K562 (cell line): Measurements from ENCODE around the gene COPS6. TPM values are rescaled to one million over a fixed set of nuclear protein-coding genes. Genes with fewer than 3 reads are reported as not detected.
A peak's percentile ranks its signal among the peaks of the same experiment; 100 is the strongest.

Experiments
- ADNP ChIP-seq: fragments of 200-800 bp; sonication (Bioruptor generic); IDR thresholded peaks from 2 replicates; pipeline ENCODE4 v1.6.1; 2016; ENCODE audit warnings: missing genetic modification characterization, missing compliant biosample characterization
- ETV1 ChIP-seq: fragments of 450-650 bp; conservative IDR thresholded peaks from 2 replicates; pipeline ENCODE4 v1.6.1; 2016; ENCODE audit warnings: missing genetic modification characterization, control low read depth, low read depth, missing compliant biosample characterization
- MCM3 ChIP-seq: fragments of 450-650 bp; IDR thresholded peaks from 2 replicates; pipeline ENCODE4 v1.6.1; 2016
- MTA3 ChIP-seq: fragments of 450-650 bp; formaldehyde crosslinking; IDR thresholded peaks from 2 replicates; pipeline ENCODE4 v1.6.1; 2017; ENCODE audit warnings: mild to moderate bottlenecking, borderline replicate concordance
- NR3C1 ChIP-seq: sonication (generic); formaldehyde crosslinking; IDR thresholded peaks from 2 replicates; pipeline ENCODE4 v1.8.1; 2022; ENCODE audit warnings: missing genetic modification reagents
- RBM15 ChIP-seq: fragments of 200-400 bp; formaldehyde crosslinking; IDR thresholded peaks from 2 replicates; pipeline ENCODE4 v1.6.1; 2018; ENCODE audit warnings: mild to moderate bottlenecking, low read length, moderate library complexity; ENCODE audit not compliant: insufficient read depth
- SAFB2 ChIP-seq: fragments of 200-400 bp; formaldehyde crosslinking; IDR thresholded peaks from 2 replicates; pipeline ENCODE4 v1.6.1; 2018; ENCODE audit warnings: borderline replicate concordance, low read length, low read depth, moderate library complexity; ENCODE audit not compliant: severe bottlenecking
- U2AF1 ChIP-seq: fragments of 200-400 bp; formaldehyde crosslinking; optimal IDR thresholded peaks from 2 replicates; pipeline ENCODE3; 2017; ENCODE audit warnings: mild to moderate bottlenecking, low read depth, low read length, moderate library complexity
- ZBTB1 ChIP-seq: sonication (generic); formaldehyde crosslinking; IDR thresholded peaks from 2 replicates; pipeline ENCODE4 v1.8.1; 2023; ENCODE audit warnings: missing genetic modification reagents, low read depth, mild to moderate bottlenecking, borderline replicate concordance
- ZNF12 ChIP-seq: sonication (generic); formaldehyde crosslinking; IDR thresholded peaks from 2 replicates; pipeline ENCODE4 v1.4.0; 2020; ENCODE audit warnings: mild to moderate bottlenecking, missing genetic modification reagents
- ZNF217 ChIP-seq: sonication (generic); formaldehyde crosslinking; IDR thresholded peaks from 2 replicates; pipeline ENCODE4 v1.8.0; 2022; ENCODE audit warnings: mild to moderate bottlenecking, missing genetic modification reagents
- polyA plus RNA-seq, 8 experiments: library from polyadenylated mRNA; depleted of rRNA in 4 of 8; stranded (reverse) in 5 of 8; unstranded in 3 of 8; fragments of >200 nt; fragmentation: Nextera tagmentation in 2 of 8; fragmentation: Illumina TruSeq in 1 of 8; extraction: Ambion mirVana in 2 of 8; extraction: Trizol in 1 of 8; gene quantifications; 2 replicates each; pipeline versions ENCODE4 v1.2.1 to v1.2.3, GENCODE V29; 2011 to 2014; ENCODE audit warnings: inconsistent platforms in 1 of 8, missing spikeins in 1 of 8
- total RNA-seq, 7 experiments: library from RNA; depleted of rRNA in 6 of 7; stranded (reverse); fragments of >200 nt in 6 of 7; fragmentation: Illumina TruSeq in 2 of 7; extraction: Trizol in 2 of 7; gene quantifications; 2 replicates each; pipeline versions ENCODE4 v1.2.1 to v1.2.3, GENCODE V29; 2011 to 2021; ENCODE audit warnings: low replicate concordance in 1 of 7
- TF ChIP-seq, protein P1 (sequence below), 2 experiments: fragments of 450-650 bp; formaldehyde crosslinking in 1 of 2; IDR thresholded peaks; 2 replicates each; pipeline versions ENCODE4 v1.4.0 to v1.6.1; 2014 to 2020; ENCODE audit warnings: mild to moderate bottlenecking in 2 of 2, borderline replicate concordance in 1 of 2, low read depth in 1 of 2
- TF ChIP-seq, protein P2 (sequence below): fragments of 250-450 bp; sonication (Bioruptor Pico); IDR thresholded peaks from 2 replicates; pipeline ENCODE4 v1.4.0; 2020; ENCODE audit warnings: mild to moderate bottlenecking, moderate library complexity, borderline replicate concordance
- TF ChIP-seq, protein P3 (sequence below): fragments of 150-350 bp; conservative IDR thresholded peaks from 2 replicates; pipeline ENCODE4 v1.6.1; 2014; ENCODE audit warnings: low read length

The COPS6 gene
- total and polyA plus RNA-seq, 9 of the 15 experiments (the other 6 are each of a cell fraction or from before 2014, with no cell fraction given) = 63.0 to 331 (median 168) TPM

DNA sequence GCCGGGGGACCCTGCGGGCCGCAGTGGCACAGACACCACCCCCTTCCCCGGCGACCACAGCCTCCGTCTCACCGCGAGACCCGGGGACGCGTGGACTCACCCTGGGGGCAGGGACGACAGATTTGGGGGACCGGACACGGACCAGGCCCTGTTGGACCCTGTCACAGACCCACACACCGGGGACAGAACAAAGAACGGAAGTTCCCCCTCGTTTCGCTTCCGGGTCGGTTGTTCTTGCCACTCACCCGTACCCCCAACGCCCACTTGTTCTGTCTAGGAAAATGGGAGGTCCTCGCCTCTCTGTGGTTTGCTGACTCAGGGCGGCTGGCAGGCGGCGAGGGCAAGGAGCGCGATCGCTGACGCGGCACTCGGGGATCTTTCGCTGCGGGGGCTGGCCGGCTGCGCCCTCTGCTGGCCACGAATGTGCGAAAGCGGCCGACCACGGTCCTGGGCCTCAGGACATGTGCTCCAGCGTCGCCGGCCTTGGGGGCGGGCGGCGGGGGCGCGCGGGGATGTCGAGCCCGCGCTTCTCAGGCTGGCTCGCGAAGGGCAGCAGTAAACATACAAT lies 7.2 kb upstream of the COPS6 start, which contains the start of gene ZNF3 (continued):
- TF ChIP-seq, protein P1, sequence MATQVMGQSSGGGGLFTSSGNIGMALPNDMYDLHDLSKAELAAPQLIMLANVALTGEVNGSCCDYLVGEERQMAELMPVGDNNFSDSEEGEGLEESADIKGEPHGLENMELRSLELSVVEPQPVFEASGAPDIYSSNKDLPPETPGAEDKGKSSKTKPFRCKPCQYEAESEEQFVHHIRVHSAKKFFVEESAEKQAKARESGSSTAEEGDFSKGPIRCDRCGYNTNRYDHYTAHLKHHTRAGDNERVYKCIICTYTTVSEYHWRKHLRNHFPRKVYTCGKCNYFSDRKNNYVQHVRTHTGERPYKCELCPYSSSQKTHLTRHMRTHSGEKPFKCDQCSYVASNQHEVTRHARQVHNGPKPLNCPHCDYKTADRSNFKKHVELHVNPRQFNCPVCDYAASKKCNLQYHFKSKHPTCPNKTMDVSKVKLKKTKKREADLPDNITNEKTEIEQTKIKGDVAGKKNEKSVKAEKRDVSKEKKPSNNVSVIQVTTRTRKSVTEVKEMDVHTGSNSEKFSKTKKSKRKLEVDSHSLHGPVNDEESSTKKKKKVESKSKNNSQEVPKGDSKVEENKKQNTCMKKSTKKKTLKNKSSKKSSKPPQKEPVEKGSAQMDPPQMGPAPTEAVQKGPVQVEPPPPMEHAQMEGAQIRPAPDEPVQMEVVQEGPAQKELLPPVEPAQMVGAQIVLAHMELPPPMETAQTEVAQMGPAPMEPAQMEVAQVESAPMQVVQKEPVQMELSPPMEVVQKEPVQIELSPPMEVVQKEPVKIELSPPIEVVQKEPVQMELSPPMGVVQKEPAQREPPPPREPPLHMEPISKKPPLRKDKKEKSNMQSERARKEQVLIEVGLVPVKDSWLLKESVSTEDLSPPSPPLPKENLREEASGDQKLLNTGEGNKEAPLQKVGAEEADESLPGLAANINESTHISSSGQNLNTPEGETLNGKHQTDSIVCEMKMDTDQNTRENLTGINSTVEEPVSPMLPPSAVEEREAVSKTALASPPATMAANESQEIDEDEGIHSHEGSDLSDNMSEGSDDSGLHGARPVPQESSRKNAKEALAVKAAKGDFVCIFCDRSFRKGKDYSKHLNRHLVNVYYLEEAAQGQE (IDR thresholded peaks at IDR 0.05; ENCODE audit: borderline replicate concordance) = peak; percentile 93
- TF ChIP-seq, protein P1 (CRISPR knock-in tag; IDR thresholded peaks at IDR 0.05; ENCODE audit: low read depth) = peak; percentile 26; the same call in 1 of the 2 replicates
- TF ChIP-seq SAFB2 (no peak), RBM15 (no peak), ZNF217 (CRISPR knock-in tag) (no peak), ZNF12 (no peak), ADNP (tag) (no peak), MTA3 (peak; percentile 93), U2AF1 (peak; percentile 80), MCM3 (no peak), NR3C1 (CRISPR knock-in tag) (no peak; the same call in 1 of the 2 replicates), ETV1 (tag) (peak; percentile 68), ZBTB1 (no peak)
- TF ChIP-seq, protein P2, sequence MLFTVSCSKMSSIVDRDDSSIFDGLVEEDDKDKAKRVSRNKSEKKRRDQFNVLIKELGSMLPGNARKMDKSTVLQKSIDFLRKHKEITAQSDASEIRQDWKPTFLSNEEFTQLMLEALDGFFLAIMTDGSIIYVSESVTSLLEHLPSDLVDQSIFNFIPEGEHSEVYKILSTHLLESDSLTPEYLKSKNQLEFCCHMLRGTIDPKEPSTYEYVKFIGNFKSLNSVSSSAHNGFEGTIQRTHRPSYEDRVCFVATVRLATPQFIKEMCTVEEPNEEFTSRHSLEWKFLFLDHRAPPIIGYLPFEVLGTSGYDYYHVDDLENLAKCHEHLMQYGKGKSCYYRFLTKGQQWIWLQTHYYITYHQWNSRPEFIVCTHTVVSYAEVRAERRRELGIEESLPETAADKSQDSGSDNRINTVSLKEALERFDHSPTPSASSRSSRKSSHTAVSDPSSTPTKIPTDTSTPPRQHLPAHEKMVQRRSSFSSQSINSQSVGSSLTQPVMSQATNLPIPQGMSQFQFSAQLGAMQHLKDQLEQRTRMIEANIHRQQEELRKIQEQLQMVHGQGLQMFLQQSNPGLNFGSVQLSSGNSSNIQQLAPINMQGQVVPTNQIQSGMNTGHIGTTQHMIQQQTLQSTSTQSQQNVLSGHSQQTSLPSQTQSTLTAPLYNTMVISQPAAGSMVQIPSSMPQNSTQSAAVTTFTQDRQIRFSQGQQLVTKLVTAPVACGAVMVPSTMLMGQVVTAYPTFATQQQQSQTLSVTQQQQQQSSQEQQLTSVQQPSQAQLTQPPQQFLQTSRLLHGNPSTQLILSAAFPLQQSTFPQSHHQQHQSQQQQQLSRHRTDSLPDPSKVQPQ = no peak
- TF ChIP-seq, protein P3, sequence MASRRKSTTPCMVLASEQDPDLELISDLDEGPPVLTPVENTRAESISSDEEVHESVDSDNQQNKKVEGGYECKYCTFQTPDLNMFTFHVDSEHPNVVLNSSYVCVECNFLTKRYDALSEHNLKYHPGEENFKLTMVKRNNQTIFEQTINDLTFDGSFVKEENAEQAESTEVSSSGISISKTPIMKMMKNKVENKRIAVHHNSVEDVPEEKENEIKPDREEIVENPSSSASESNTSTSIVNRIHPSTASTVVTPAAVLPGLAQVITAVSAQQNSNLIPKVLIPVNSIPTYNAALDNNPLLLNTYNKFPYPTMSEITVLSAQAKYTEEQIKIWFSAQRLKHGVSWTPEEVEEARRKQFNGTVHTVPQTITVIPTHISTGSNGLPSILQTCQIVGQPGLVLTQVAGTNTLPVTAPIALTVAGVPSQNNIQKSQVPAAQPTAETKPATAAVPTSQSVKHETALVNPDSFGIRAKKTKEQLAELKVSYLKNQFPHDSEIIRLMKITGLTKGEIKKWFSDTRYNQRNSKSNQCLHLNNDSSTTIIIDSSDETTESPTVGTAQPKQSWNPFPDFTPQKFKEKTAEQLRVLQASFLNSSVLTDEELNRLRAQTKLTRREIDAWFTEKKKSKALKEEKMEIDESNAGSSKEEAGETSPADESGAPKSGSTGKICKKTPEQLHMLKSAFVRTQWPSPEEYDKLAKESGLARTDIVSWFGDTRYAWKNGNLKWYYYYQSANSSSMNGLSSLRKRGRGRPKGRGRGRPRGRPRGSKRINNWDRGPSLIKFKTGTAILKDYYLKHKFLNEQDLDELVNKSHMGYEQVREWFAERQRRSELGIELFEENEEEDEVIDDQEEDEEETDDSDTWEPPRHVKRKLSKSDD = no peak
